Adrenal gland (tissue), 5 donors: ENCODE measurements around the gene HOPX.

Source experiments
- POLR2A ChIP-seq, 2 donors: fragments of 450-650 bp; IDR thresholded peaks; one replicate each; pipeline ENCODE4 v1.6.1; 2017; ENCODE audit warnings: antibody characterized with exemption in 2 of 2, mild to moderate bottlenecking in 2 of 2, moderate library complexity in 1 of 2
- TF ChIP-seq, protein P1 (sequence below), 6 experiments: fragments of 450-650 bp in 4 of 6; fragments of 200-600 bp in 2 of 6; sonication (generic) in 1 of 6; IDR thresholded peaks; 1 replicate in 5 of 6; 2 replicates in 1 of 6; pipeline versions ENCODE4 v1.5.1 to v1.8.0; 2016 to 2021; ENCODE audit warnings: antibody characterized with exemption in 6 of 6, mild to moderate bottlenecking in 2 of 6, moderate library complexity in 1 of 6
- donor health status: DM: no; HTN: no; CAD: no.

DNA sequence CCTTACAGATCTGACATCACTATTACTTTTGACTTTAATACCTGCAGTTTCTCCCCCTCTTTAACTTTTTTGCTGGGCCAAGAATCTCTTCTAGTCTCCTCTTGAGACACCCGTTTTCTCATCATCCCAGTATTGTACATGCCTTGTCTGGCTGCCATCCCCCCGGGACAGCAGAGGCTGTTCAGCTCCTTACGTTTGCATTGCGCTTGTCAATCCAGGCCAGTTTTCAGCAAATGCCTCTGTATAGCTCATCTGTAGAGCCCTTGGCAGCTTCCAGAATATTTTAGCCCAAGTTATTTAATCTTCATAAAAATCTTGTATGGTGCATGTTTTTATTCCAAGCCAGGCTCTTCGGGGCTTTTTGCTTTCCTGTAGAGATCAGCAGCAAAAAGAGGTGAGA is 22.3 kb upstream of the HOPX start:
- no peak for TF ChIP-seq POLR2A (IDR thresholded peaks at IDR 0.05)
- TF ChIP-seq, protein P1, sequence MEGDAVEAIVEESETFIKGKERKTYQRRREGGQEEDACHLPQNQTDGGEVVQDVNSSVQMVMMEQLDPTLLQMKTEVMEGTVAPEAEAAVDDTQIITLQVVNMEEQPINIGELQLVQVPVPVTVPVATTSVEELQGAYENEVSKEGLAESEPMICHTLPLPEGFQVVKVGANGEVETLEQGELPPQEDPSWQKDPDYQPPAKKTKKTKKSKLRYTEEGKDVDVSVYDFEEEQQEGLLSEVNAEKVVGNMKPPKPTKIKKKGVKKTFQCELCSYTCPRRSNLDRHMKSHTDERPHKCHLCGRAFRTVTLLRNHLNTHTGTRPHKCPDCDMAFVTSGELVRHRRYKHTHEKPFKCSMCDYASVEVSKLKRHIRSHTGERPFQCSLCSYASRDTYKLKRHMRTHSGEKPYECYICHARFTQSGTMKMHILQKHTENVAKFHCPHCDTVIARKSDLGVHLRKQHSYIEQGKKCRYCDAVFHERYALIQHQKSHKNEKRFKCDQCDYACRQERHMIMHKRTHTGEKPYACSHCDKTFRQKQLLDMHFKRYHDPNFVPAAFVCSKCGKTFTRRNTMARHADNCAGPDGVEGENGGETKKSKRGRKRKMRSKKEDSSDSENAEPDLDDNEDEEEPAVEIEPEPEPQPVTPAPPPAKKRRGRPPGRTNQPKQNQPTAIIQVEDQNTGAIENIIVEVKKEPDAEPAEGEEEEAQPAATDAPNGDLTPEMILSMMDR (IDR thresholded peaks at IDR 0.05): no peak
